Psoas muscle (tissue), 8 donors: Measurements from ENCODE around the gene GRK1. TPM values are rescaled to one million over a fixed set of nuclear protein-coding genes. Genes with fewer than 3 reads are reported as not detected.

Experiments
- ATAC-seq, 4 donors: fragments of 200-7000 bp; cut with Tn5 transposase; one replicate each; pipeline ENCODE4 v1.9.1; 2020; ENCODE audit warnings: moderate library complexity in 3 of 4, mild to moderate bottlenecking in 2 of 4
- DNase-seq, 2 donors: peaks; one replicate each; pipeline ENCODE4 v3.0.0-alpha.2; 2020
- H3K27ac ChIP-seq: fragments of 200-600 bp; one replicate; pipeline ENCODE4 v1.8.0; 2022
- H3K27me3 ChIP-seq, 3 donors: fragments of 200-600 bp in 1 of 3; one replicate each; pipeline versions ENCODE4 v1.6.1 to v1.8.0; 2013 to 2022; ENCODE audit warnings: low read length in 2 of 3, mild to moderate bottlenecking in 2 of 3, moderate library complexity in 1 of 3; ENCODE audit not compliant: insufficient read depth in 3 of 3
- H3K36me3 ChIP-seq, 2 donors: fragments of 200-600 bp in 1 of 2; one replicate each; pipeline versions ENCODE4 v1.6.1 to v1.8.0; 2013 to 2022; ENCODE audit warnings: low read depth in 1 of 2, mild to moderate bottlenecking in 1 of 2, moderate library complexity in 1 of 2; ENCODE audit not compliant: insufficient read depth in 1 of 2
- H3K4me1 ChIP-seq: fragments of 200-600 bp; one replicate; pipeline ENCODE4 v1.8.0; 2022
- H3K4me3 ChIP-seq: fragments of 200-600 bp; one replicate; pipeline ENCODE4 v1.8.0; 2022; ENCODE audit warnings: mild to moderate bottlenecking
- H3K9me3 ChIP-seq: fragments of 200-600 bp; one replicate; pipeline ENCODE4 v1.8.0; 2022
- WGBS, 3 donors: extraction: QIAGEN DNeasy Blood & Tissue Kit; methylation state at CpG; one replicate each; pipeline versions ENCODE4 v1.1.6 to v1.1.7; 2013; 5-methylcytosine and 5-hydroxymethylcytosine counted together
- intact Hi-C, 2 donors: fragments of 100-400 bp; cut with DNase I; formaldehyde crosslinking; loops; one replicate each; pipeline versions ENCODE4 v1.11.0 to v1.14.2; 2022
- polyA plus RNA-seq, 3 donors: library from polyadenylated mRNA; stranded (reverse); fragments of 200-250 nt; gene quantifications; one replicate each; pipeline ENCODE4 v1.2.3, GENCODE V29; 2013
- total RNA-seq, 4 donors: library from RNA; stranded (reverse); fragmentation: NEBNext Ultra II Directional in 2 of 4; extraction: Animal tissue kit (Norgen Biotek cat#: 25700) in 2 of 4; gene quantifications; one replicate each; pipeline versions ENCODE4 v1.2.1 to v1.2.4, GENCODE V29; 2021 to 2023
- TF ChIP-seq, protein P1 (sequence below): fragments of 200-600 bp; IDR thresholded peaks from one replicate; pipeline ENCODE4 v1.8.0; 2022; ENCODE audit warnings: antibody characterized with exemption
- donor health status: healthy with polysubstance abuse.
- donor health status: DM: no; HTN: no; CAD: no; lungs with moderate emphysema.
- donor health status: Bipolar disorder and iron deficiency.
- donor health status: healthy.
- donor health status: DM: yes; HTN: yes; CAD: no.
- donor health status: DM: no; HTN: no; CAD: no.
- donor health status: DM: no; HTN: no; CAD: no.
- donor health status: DM: yes; HTN: yes; CAD: no.

GRK1 gene
- total and polyA plus RNA-seq, 7 donors = 0.10 TPM; not detected in 6

DNA sequence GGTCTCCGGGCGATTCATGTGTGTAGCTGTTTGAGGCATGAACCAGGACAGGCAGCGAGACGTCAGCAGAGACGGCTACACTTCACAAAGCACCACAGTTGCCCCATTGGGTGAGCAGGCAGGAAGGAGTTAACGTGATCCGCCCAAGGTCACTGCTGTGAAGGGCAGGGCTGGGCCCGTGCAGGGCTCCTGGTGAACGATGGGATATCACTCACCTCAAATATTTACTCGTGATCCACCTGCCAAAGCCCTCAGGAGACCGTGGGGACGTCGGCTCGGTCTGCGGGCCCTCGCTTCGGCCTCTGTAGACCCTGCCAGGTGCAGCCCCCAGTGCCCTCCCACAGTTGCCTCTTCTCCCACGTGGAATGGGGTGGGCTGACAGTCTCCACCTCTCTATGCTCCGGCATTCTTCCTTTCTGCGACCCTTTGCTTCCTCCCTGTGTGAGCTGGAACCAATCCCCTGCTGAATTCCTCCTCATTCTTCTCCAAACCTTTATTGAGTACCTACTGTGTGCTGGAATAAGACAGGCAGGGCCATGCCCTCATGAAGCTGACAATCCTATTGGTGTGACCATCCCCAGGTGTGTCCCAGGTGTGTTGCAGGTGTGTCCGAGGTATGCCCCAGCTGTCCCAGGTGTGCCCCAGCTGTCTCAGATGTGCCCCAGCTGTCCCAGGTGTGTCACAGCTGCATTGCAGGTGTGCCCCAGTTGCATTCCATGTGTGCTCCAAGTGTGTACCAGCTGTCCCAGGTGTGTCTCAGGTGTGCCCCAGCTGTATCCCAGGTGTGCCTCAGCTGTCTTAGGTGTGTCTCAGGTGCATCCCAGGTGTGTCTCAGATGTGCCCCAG, 2.0 kb upstream of the GRK1 start:
- 50 to 57% (median 51%) methylated on average over 14 to 21 of the region's 21 CpGs for WGBS, 3 donors
- peaks cover 7% of the 10 kb centered on the region for H3K9me3 ChIP-seq
- no peaks in the 10 kb centered on the region for H3K36me3 ChIP-seq
- H3K4me1 ChIP-seq = no peaks in the 10 kb centered on the region
- ATAC-seq (no peak), DNase-seq (peak in 1 of 2 donors; percentile 31)
- TF ChIP-seq, protein P1, sequence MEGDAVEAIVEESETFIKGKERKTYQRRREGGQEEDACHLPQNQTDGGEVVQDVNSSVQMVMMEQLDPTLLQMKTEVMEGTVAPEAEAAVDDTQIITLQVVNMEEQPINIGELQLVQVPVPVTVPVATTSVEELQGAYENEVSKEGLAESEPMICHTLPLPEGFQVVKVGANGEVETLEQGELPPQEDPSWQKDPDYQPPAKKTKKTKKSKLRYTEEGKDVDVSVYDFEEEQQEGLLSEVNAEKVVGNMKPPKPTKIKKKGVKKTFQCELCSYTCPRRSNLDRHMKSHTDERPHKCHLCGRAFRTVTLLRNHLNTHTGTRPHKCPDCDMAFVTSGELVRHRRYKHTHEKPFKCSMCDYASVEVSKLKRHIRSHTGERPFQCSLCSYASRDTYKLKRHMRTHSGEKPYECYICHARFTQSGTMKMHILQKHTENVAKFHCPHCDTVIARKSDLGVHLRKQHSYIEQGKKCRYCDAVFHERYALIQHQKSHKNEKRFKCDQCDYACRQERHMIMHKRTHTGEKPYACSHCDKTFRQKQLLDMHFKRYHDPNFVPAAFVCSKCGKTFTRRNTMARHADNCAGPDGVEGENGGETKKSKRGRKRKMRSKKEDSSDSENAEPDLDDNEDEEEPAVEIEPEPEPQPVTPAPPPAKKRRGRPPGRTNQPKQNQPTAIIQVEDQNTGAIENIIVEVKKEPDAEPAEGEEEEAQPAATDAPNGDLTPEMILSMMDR = no peak
- H3K4me3 ChIP-seq = no peak overlapping the region
- intact Hi-C loops = no loop called here
- peaks cover 0 to 10% (median 7%) of the 10 kb centered on the region in 3 donors for H3K27me3 ChIP-seq
- no peak overlapping the region for H3K27ac ChIP-seq

DNA sequence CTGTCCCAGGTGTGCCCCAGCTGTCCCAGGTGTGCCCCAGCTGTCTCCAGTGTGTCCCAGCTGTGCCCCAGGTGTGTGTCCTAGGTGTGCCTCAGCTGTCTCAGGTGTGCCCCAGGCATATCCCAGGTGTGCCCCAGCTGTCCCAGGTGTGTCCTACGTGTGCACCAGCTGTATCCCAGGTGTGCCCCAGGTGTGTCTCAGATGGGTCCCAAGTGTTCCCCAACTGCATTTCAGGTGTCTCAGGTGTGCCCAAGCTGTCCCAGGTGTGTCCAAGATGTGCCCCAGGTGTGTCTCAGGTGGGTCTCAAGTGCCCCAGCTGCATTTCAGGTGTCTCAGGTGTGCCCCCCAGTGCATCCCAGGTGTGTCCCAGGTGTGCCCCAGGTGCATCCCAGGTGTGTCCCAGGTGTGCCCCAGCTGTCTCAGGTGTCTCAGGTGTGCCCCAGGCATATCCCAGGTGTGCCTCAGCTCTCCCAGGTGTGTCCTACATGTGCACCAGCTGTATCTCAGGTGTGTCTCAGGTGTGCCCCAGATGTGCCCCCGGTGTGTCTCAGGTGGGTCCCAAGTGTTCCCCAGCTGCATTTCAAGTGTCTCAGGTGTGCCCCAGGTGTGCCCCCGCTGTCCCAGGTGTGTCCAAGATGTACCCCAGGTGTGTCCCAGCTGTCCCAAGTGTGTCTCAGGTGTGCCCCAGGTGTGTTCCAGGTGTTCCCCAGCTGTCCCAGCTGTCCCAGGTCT, 1.3 kb upstream of the GRK1 start:
- Histone ChIP-seq H3K9me3 (peaks cover 7% of the 10 kb centered on the region), H3K27me3 (peaks cover 0 to 10% (median 7%) of the 10 kb centered on the region in 3 donors), H3K4me3 (no peak overlapping the region), H3K4me1 (no peaks in the 10 kb centered on the region), H3K27ac (no peak overlapping the region), H3K36me3 (no peaks in the 10 kb centered on the region)
- intact Hi-C loops = no loop called here
- DNase-seq (peak in 1 of 2 donors; percentile 41), ATAC-seq (no peak)
- TF ChIP-seq, protein P1 = no peak
- 87 to 92% (median 91%) methylated on average over 3 of the region's 3 CpGs for WGBS, 3 donors

DNA sequence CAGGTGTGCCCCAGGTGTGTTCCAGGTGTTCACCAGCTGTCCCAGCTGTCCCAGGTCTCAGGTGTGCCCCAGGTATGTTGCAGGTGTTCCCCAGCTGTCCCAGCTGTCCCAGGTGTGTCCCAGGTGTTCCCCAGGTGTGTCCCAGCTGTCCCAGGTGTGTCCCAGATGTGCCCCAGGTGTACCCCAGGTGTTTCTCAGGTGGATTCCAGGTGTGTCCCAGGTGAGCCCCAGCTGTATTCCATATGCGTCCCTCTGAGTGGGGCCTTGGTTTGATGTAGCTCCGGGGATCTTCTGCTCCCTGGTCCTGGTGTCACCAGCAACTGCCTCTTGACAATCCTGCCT, 719 bp upstream of the GRK1 start:
- intact Hi-C loops = no loop called here
- ATAC-seq (no peak), DNase-seq (no peak)
- H3K4me3 ChIP-seq = no peak overlapping the region
- H3K4me1 ChIP-seq = no peaks in the 10 kb centered on the region
- peaks cover 0 to 10% (median 7%) of the 10 kb centered on the region in 3 donors for H3K27me3 ChIP-seq
- H3K9me3 ChIP-seq = peaks cover 4% of the 10 kb centered on the region
- WGBS, 3 donors = 79 to 89% (median 80%) methylated on average over 2 of the region's 2 CpGs
- H3K27ac ChIP-seq = no peak overlapping the region
- no peaks in the 10 kb centered on the region for H3K36me3 ChIP-seq
- TF ChIP-seq, protein P1 = no peak

DNA sequence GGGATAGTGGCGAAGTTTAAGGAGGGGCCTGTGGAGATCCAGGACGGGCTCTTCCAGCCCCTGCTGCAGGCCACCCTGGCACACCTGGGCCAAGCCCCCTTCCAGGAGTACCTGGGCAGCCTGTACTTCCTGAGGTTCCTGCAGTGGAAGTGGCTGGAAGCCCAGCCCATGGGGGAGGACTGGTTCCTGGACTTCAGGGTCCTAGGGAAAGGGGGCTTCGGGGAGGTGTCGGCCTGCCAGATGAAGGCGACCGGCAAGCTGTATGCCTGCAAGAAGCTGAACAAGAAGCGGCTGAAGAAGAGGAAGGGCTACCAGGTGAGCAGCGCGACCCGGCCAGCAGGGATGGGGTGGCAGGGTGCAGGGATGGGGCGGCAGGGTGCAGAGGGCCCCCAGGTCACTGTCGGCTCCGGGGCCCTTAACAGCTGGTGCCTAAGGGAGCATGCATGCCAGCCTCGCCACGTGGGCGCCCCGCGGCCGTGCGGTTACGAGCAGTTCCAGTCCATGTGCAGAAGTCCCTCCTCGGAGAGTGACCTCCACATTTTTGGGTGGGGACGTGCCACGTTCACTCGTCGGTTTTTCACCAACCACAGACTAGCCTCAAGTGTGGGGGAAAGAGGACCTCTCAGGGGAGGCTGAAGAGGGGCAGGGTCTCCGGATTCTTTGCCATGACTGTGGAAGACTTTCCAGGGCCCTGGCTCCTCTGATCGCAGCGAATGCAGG, 912 bp downstream of the GRK1 start:
- Histone ChIP-seq H3K4me1 (no peaks in the 10 kb centered on the region), H3K36me3 (no peaks in the 10 kb centered on the region), H3K27ac (no peak overlapping the region), H3K9me3 (no peaks in the 10 kb centered on the region), H3K27me3 (peaks cover 0 to 10% (median 7%) of the 10 kb centered on the region in 3 donors), H3K4me3 (no peak overlapping the region)
- intact Hi-C loops = no loop called here
- TF ChIP-seq, protein P1 = no peak
- DNase-seq (peak in 1 of 2 donors; percentile 26), ATAC-seq (no peak)
- WGBS, 3 donors = 81 to 85% (median 83%) methylated on average over 27 to 29 of the region's 29 CpGs
